HG02970 (cell line): ENCODE measurements around the gene DNAJC1.

ENCODE experiments used
- ATAC-seq: cut with Tn5 transposase; IDR thresholded peaks from one replicate; pipeline ENCODE4 v1.9.1; 2021; ENCODE audit warnings: mild to moderate bottlenecking, moderate library complexity, moderate number of reproducible peaks; ENCODE audit not compliant: unreplicated experiment, low FRiP score

Gene DNAJC1

DNA sequence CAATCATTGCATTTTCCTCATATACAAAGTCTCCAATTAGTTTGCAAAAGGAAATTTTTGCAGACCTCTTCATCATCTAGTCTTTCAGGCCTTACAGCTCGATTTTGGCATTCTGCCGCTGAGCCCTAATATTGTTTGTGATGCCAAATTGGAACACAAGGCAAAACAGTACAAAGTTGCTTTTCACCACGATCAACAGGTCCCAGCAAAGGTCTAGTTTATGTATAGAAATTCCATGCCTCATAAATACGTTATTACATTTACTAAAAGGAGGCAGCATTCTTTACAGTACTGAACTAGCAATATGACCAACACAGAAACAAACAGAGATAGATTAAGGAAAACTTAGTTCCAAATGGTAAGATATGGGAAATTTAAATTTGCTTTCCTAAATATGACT is 7.0 kb upstream of the DNAJC1 start:
- ATAC-seq: no peak

- ATAC-seq: no peak
Measured at GRCh38 chr10:22006379-22006884, 2.9 kb upstream of the DNAJC1 start.

DNA sequence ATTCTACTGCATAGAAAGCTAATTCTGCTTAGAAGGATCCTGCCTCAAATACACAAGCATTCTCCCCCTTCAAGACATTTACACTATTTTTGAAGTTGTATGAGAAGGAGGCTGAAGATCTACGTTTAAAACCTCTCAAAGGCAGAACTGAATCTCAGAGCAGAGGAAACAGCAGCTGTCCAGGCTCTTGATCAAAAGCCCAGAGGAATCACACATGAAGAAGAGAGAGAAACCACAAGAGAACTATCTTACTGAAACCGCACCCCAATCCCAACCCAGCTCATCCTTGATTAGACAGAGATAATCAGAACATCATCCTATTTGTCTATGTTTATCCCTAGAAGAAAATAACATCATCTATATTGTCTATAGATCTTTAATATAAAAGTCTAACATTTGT is 2.2 kb upstream of the DNAJC1 start:
- ATAC-seq: no peak

GRCh38 chr10:22003964-22004281 is 393 bp upstream of the DNAJC1 start:
- ATAC-seq: no peak

GRCh38 chr10:22002591-22003176 is 846 bp downstream of the DNAJC1 start:
- peak; percentile 7 for ATAC-seq

DNA sequence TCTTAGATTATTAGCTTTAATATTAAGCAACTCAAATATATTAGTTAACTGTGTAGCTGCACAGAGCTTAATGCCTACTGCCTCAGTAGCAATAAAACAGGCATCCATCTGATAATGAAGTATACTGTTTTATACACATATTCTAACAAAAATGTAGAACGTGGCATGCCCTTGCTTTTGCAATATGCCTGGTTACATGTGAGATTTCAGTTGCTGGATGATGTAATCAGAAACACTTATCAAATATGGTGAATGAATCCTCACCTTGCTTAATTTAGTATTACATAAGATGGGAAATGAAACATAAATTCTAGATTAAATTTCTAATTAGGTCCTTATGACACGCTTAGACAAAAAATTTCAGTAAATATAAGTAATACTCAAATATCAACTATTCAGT is 8.0 kb downstream of the DNAJC1 start:
- ATAC-seq: no peak

GRCh38 chr10:21993360-21994001 is 10.0 kb downstream of the DNAJC1 start:
- ATAC-seq: no peak

- ATAC-seq: no peak
Measured at GRCh38 chr10:21991785-21992184, 11.7 kb downstream of the DNAJC1 start.

GRCh38 chr10:21990449-21990848 is 13.1 kb downstream of the DNAJC1 start:
- ATAC-seq: no peak

DNA sequence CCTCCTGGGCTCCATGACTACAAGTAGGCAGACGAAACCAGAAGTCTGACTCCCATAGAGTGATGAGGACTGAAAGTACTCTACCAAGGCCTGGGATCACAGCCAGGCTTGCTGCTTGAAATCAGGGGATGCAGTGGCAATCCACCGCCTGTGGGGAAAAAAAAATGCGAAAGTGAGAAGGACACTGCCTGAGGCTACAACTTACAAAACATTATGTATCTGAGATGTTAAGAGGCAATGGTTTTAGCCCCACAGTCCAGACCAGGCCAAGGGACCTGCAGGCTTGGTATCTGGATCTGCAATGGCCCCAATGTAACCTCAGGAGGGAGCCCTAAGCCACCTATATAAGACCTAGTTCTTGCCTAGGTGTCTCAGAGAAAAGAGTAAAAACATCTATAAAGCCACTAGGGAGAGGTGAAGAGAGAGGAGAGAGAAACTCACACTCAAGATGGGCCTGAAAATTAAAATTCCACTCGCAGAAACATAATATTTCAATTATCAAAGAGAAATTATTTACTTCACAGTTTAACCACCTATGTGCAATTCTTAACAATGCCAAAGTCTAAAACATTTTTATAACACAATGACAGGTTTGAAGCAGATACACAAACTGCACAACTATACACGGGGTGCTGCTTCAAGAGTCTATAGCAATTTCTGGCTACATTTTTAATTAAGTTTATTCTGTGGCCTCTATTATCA is 13.9 kb downstream of the DNAJC1 start:
- ATAC-seq: peak; percentile 53

DNA sequence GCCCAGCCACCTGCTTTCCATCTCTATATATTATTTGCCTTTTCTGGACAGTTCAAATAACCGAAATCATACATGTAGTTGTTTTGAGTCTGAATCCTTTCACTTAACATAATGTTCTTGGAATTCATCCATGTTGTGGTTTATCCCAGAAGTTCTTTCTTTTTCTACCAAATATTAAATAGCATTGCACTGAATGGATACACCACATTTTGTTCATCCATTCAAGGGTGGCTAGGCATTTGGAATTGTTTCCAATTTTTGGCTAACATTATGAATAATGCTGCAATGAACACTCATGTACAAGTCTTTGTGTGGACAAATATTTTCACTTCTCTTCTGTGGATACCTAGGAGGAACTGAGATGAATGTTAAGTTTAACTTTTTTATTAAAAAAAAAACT is 18.0 kb downstream of the DNAJC1 start:
- no peak for ATAC-seq

- ATAC-seq: no peak
Measured at GRCh38 chr10:21981118-21981517, 22.4 kb downstream of the DNAJC1 start.

- ATAC-seq: no peak
Measured at GRCh38 chr10:21980691-21981090, 22.8 kb downstream of the DNAJC1 start.

DNA sequence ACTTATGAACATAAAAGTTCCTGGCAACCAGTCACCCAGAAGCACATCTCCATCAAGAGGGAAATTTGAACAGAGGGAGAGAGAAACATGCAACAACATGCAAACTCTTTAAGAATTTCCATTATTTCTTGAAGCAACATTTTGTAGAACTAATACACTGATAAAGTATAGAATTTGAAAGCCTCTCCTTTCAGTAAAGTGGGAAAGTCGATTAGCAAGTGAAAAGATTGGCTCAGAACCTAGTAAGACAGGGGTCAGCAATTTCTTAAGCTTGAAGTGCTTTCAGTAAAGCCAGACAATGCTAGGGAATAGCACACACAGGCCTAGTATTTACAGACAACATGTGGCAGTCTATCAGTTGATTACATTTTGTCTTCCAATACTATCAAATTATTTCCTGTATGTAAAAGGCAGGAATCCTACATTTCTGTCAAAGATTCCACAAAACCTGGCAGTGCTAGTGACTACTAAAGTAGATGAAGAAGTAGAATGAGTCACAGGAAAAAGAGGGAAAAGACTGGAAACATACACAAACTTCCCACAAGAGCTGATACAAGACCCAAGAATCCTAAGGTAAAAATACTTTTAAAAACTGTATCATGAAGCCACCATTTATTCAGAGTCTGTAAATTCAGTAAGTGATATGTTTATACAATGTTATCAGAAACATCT is 25.2 kb downstream of the DNAJC1 start:
- no peak for ATAC-seq

DNA sequence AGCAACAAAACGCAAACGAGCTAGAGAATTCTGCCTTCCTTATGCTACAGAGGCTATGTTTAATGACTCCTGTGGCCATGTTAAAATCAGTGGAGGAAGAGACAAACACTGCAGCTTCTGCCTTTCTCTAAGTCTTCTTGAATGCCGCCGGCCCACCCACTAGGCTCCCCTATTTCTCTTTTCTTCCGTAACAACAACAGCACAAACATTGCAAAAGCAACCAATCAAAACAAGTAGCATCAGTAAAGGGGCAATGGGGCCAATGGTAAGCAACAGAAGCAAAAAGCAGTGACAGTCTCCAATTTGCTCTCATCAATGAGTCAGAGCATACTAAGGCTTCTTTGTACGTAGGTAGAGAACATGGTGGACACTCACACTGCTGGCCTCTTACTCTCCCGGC is 26.8 kb downstream of the DNAJC1 start:
- no peak for ATAC-seq

GRCh38 chr10:21976280-21976679 is 27.2 kb downstream of the DNAJC1 start:
- no peak for ATAC-seq

- no peak for ATAC-seq
Measured at GRCh38 chr10:21975378-21975990, 28.0 kb downstream of the DNAJC1 start.

DNA sequence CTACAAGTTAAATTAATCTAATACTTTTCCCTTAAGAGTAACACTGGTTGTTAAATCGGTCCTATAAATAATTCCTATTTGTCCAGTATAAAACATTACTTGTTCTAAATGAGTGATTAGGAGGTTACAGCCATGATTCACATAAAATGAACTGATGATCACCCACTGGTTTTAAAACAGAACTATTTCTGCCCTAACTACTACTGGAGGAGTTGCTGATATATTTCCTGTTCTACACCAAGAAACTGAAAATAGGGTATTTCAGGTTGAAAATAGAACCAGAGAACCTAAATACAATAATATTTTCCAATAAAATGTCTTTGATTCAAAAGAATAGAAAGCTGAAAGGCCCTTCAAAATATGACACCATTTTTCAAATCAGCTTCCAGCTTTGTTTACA is 30.9 kb downstream of the DNAJC1 start:
- no peak for ATAC-seq

- ATAC-seq: no peak
Measured at GRCh38 chr10:21969326-21970287, 33.9 kb downstream of the DNAJC1 start.
